T-helper 1 cell (primary cell): ENCODE data around the gene NBEAL2.

Source experiments
- DNase-seq, 5 donors: peaks; one replicate each; pipeline ENCODE4 v3.0.0-alpha.2; 2012 to 2020

Gene NBEAL2

DNA sequence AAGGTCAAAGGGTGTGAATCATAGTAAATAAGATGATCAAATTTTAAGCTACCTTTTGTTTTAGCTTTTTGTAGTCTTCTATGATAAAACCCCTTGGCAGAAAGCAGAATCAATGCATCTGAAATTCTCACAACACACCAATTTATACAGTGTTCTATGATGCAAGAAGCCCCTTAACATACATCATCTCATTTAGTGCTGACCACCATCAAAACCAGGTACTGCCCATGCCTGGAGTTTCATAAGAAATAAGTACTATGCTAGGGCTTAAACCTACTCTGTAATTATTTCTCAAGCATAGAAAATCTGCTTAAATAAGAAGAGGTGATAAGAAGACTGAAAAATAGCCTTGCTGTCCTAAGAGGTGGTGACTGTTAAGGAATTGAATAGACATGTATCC lies 67.6 kb downstream of the NBEAL2 start:
- DNase-seq = no peak

- peak in 1 of 5 donors; percentile 9 for DNase-seq
Measured at GRCh38 chr3:47047673-47048072, 68.2 kb downstream of the NBEAL2 start.

DNA sequence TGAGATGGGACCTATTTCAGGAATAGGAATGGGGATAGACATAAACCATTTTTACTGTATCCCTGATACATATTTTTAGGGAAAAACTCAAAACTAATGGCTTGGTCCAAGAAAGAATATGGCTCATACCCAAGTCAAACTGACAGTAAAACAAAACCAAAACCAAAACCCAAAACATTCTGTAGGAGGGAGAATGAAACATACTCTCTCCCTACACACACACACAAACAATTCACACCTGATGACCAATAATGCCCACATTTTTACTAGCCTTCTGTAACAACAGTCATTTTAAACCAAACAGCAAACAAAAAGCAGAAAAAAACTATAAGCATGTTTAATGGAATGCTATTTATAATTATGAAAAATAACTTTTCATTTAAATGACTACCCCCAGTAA lies 74.9 kb downstream of the NBEAL2 start:
- DNase-seq = no peak

DNA sequence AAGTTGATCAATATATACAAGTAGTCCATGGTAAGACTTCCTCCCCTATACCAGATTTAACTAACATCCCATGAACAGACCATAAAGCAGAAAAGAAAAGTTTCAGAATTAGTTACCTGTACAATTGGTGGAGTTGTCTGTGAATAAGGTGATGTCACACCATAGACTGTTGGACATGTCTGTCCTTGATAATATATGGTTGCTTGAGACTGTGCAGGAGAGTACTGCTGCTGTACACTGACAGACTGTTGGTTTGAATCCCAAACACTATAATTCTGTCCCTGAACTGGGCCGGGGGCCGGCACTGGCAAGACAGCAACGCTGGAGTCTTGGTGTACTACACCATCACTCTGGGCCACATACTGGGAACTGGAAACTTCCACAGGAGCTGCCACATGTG lies 77.2 kb downstream of the NBEAL2 start:
- DNase-seq = no peak

DNA sequence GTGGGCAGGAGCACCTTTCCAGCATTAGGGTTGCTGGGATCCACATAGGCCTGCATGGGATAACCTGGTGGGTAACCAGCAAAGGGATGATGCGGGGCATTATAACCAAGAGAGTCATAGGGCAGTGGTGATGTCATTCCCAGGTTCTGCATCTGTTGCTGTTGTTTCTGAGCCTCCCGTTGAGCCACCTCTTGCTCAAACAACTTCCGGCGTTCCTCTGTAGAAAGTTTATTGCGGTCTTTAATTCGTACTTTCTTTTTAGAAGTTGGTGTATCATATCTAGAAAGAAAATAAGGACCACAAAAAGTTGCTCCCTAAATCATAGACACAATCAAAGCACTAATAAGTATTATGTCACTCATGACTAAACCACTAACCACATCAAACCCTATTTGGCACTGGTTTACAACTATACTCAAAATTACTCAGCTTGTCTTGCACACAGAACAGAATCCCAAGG lies 77.8 kb downstream of the NBEAL2 start:
- peak in 4 of 5 donors; percentile 34 to 81 (median 46) for DNase-seq
